ENCODE results near the gene ZC3H4. TPM values are rescaled to one million over a fixed set of nuclear protein-coding genes. Genes with fewer than 3 reads are reported as not detected.
A peak's percentile ranks its signal among the peaks of the same experiment; 100 is the strongest.

Gene ZC3H4
- total RNA-seq, 1 donor from 2014 or later: 68.7 TPM

DNA sequence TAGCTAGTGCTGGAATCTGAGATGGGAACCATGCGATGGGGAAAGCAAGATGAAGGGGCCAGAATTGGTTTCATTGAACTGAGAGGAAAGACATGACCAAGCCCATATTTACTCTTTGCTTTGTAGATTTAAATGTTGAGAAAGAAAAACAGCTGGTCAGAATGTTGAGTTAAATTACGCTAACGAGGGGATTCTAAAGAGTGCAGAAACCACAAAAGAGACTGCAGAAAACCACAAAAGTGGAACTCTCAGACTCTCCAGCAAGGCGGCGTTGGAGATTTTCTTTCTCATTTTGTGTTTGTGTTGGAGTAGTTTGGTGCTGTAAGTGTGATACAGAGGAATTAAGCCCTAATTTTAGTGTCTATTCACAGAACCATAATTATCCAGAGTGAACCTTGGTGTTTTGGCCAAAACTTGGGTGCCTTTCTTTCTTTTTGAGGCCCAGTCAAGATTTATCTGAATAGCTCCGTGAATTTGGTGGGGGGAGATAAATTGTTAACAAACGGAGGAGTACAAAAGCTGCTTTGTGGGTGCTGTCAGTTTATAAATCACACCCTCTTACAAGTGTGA is 43.4 kb upstream of the ZC3H4 start:
- Mint-ChIP-seq H3K27ac (peak overlapping the region; percentile 94), H3K9me3 (no peaks in the 10 kb centered on the region), H3K4me3 (no peak overlapping the region), H3K36me3 (peaks cover 16% of the 10 kb centered on the region), H3K27me3 (ENCODE audit: low read depth) (no peaks in the 10 kb centered on the region), H3K4me1 (peaks cover 49% of the 10 kb centered on the region)
- TF ChIP-seq CTCF (IDR thresholded peaks at IDR 0.05; ENCODE audit: unreplicated experiment): no peak
- no peak for DNase-seq (ENCODE audit: low spot score in 2 of 2, unreplicated experiment in 2 of 2)

GRCh38 chr19:47155148-47155547 is 41.6 kb upstream of the ZC3H4 start:
- Mint-ChIP-seq H3K36me3 (peaks cover 22% of the 10 kb centered on the region), H3K9me3 (no peaks in the 10 kb centered on the region), H3K4me3 (no peak overlapping the region), H3K4me1 (peaks cover 66% of the 10 kb centered on the region), H3K27ac (peak overlapping the region; percentile 77), H3K27me3 (ENCODE audit: low read depth) (no peaks in the 10 kb centered on the region)
- no peak for DNase-seq (ENCODE audit: low spot score in 2 of 2, unreplicated experiment in 2 of 2)
- no peak for TF ChIP-seq CTCF (IDR thresholded peaks at IDR 0.05; ENCODE audit: unreplicated experiment)

DNA sequence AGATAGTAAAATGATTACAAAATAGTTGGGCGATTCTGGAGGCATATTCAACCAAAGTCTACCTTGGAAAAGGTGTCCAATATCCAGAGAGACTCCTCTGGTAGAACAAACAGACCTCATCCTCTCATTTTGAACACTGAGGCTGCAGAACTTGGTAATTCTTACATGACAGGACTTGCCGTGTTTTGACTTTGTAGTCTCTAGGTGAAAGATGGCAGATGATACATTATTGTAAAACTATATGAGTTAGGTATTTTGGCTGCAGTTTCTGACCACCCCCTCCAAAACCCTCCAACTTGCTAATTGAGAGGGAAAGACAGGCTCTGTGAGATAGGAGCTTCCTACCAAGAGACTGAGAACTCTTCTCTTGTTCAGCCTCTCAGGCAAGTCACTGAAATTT is 39.7 kb upstream of the ZC3H4 start:
- Mint-ChIP-seq H3K36me3 (peaks cover 25% of the 10 kb centered on the region), H3K27me3 (ENCODE audit: low read depth) (no peaks in the 10 kb centered on the region), H3K4me3 (no peak overlapping the region), H3K27ac (peak overlapping the region; percentile 93), H3K9me3 (no peaks in the 10 kb centered on the region), H3K4me1 (peaks cover 62% of the 10 kb centered on the region)
- TF ChIP-seq CTCF (IDR thresholded peaks at IDR 0.05; ENCODE audit: unreplicated experiment): no peak
- no peak for DNase-seq (ENCODE audit: low spot score in 2 of 2, unreplicated experiment in 2 of 2)

DNA sequence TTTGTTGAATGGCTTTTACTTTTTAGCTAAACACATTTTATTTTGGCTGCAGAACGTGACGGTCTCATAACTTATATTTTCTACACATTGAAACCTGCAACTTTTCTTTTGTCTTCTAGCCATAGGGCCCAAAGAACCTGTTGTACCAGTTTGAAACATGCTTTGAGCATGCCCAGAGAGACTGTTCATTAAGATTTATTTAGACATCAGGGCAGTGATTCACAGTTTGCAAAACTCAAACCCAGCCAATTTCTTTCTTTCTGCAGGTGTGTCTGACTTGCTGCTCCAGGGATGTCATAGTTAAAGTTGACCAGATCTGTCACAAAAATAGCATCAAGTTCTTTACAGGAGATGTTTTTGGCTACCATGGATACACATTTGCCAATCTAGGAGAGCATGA is 39.1 kb upstream of the ZC3H4 start:
- no peaks in the 10 kb centered on the region for H3K27me3 Mint-ChIP-seq (ENCODE audit: low read depth)
- no peak for TF ChIP-seq CTCF (IDR thresholded peaks at IDR 0.05; ENCODE audit: unreplicated experiment)
- DNase-seq (ENCODE audit: low spot score in 2 of 2, unreplicated experiment in 2 of 2): no peak
- peaks cover 29% of the 10 kb centered on the region for H3K36me3 Mint-ChIP-seq
- no peaks in the 10 kb centered on the region for H3K9me3 Mint-ChIP-seq
- H3K4me1 Mint-ChIP-seq: peaks cover 56% of the 10 kb centered on the region
- peak overlapping the region; percentile 42 for H3K4me3 Mint-ChIP-seq
- peak overlapping the region; percentile 93 for H3K27ac Mint-ChIP-seq

DNA sequence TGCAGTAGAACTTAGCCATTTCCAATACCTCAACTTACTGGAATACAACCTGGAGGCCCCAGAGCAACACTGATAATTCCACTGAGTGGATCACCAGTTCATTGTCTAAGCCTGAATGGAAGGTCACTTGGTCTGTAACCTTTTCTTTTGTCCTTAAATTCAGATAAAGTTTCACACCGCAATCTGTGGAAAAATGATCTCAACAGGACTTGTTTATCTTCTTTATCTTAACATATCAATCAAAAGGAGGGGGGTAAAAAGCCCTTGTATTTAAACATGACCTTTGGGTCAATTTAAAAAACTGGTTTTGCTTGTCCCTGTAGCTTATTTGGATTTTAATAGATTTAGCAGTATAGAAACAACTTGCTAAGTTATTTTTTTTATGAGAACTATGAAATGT is 38.6 kb upstream of the ZC3H4 start:
- no peak for DNase-seq (ENCODE audit: low spot score in 2 of 2, unreplicated experiment in 2 of 2)
- Mint-ChIP-seq H3K27ac (peak overlapping the region; percentile 93), H3K4me1 (peaks cover 52% of the 10 kb centered on the region), H3K9me3 (no peaks in the 10 kb centered on the region), H3K27me3 (ENCODE audit: low read depth) (no peaks in the 10 kb centered on the region), H3K4me3 (peak overlapping the region; percentile 42), H3K36me3 (peaks cover 29% of the 10 kb centered on the region)
- TF ChIP-seq CTCF (IDR thresholded peaks at IDR 0.05; ENCODE audit: unreplicated experiment): no peak

DNA sequence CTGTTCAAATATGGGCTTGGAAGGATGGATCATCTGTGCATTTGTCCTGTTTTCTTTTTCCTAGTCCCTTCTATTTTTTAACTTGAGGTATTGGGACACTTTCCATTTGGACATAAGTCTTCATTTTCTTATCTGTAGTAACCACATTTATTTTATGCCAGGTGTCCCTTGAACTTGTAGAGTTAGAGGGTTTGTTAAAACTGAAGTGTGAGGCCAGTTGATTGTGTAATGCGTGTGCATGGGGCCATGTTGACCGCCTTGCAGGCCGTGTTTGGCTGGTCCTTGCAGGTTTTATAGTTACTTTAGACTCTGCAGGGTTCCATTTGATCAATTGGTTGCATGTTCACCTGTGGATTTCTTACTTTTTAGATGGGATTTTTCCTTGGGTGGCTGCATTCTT is 38.1 kb upstream of the ZC3H4 start:
- H3K4me3 Mint-ChIP-seq: peak overlapping the region; percentile 11
- H3K36me3 Mint-ChIP-seq: peaks cover 28% of the 10 kb centered on the region
- peak overlapping the region; percentile 93 for H3K27ac Mint-ChIP-seq
- no peak for TF ChIP-seq CTCF (IDR thresholded peaks at IDR 0.05; ENCODE audit: unreplicated experiment)
- no peak for DNase-seq (ENCODE audit: low spot score in 2 of 2, unreplicated experiment in 2 of 2)
- peaks cover 46% of the 10 kb centered on the region for H3K4me1 Mint-ChIP-seq
- H3K9me3 Mint-ChIP-seq: no peaks in the 10 kb centered on the region
- no peaks in the 10 kb centered on the region for H3K27me3 Mint-ChIP-seq (ENCODE audit: low read depth)
